ENCODE results near the gene CNN1. TPM values are rescaled to one million over a fixed set of nuclear protein-coding genes. Genes with fewer than 3 reads are reported as not detected.

Gene CNN1
- total RNA-seq, 2 donors from 2014 or later, result 93.3 to 592 TPM

GRCh38 chr19:11581740-11582139 lies 43.1 kb downstream of the CNN1 start:
- H3K27me3 ChIP-seq, result no peaks in the 10 kb centered on the region
- H3K27ac ChIP-seq, result no peak overlapping the region
- TF ChIP-seq CTCF (IDR thresholded peaks at IDR 0.05), result no peak
- no peaks in the 10 kb centered on the region for H3K36me3 ChIP-seq
- DNase-seq (ENCODE audit: low spot score), result no peak
- H3K4me3 ChIP-seq, result no peak overlapping the region
- H3K9me3 ChIP-seq, result no peaks in the 10 kb centered on the region
- peaks cover 0 to 13% of the 10 kb centered on the region in 2 donors for H3K4me1 ChIP-seq

- Histone ChIP-seq H3K4me1 (peaks cover 0 to 6% of the 10 kb centered on the region in 2 donors), H3K4me3 (no peak overlapping the region), H3K36me3 (no peaks in the 10 kb centered on the region), H3K9me3 (no peaks in the 10 kb centered on the region), H3K27ac (no peak overlapping the region), H3K27me3 (no peaks in the 10 kb centered on the region)
- no peak for DNase-seq (ENCODE audit: low spot score)
- TF ChIP-seq CTCF (IDR thresholded peaks at IDR 0.05), result no peak
These were observed 47.7 kb downstream of the CNN1 start for GRCh38 chr19:11586331-11586730.

GRCh38 chr19:11587302-11587974 lies 48.8 kb downstream of the CNN1 start:
- no peaks in the 10 kb centered on the region for H3K36me3 ChIP-seq

GRCh38 chr19:11587975-11588631 lies 49.5 kb downstream of the CNN1 start:
- no peak overlapping the region for H3K27ac ChIP-seq
- no peaks in the 10 kb centered on the region for H3K9me3 ChIP-seq
- no peaks in the 10 kb centered on the region for H3K36me3 ChIP-seq
- TF ChIP-seq CTCF (IDR thresholded peaks at IDR 0.05), result no peak
- peaks cover 0 to 6% of the 10 kb centered on the region in 2 donors for H3K4me1 ChIP-seq
- H3K27me3 ChIP-seq, result no peaks in the 10 kb centered on the region
- H3K4me3 ChIP-seq, result no peak overlapping the region
- DNase-seq (ENCODE audit: low spot score), result no peak

More at GRCh38 chr19:11587302-11587974, 48.8 kb downstream of the CNN1 start:
- Histone ChIP-seq H3K4me3 (no peak overlapping the region), H3K27me3 (no peaks in the 10 kb centered on the region), H3K4me1 (peaks cover 0 to 6% of the 10 kb centered on the region in 2 donors), H3K9me3 (no peaks in the 10 kb centered on the region), H3K27ac (no peak overlapping the region)
- peak; percentile 72 for DNase-seq (ENCODE audit: low spot score)
- peak; percentile 82 to 88 for TF ChIP-seq CTCF (IDR thresholded peaks at IDR 0.05)

GRCh38 chr19:11594084-11594483 lies 55.4 kb downstream of the CNN1 start:
- H3K4me1 ChIP-seq, result peaks cover 0 to 12% of the 10 kb centered on the region in 2 donors
- no peak for TF ChIP-seq CTCF (IDR thresholded peaks at IDR 0.05)
- H3K27me3 ChIP-seq, result no peaks in the 10 kb centered on the region
- no peak overlapping the region for H3K4me3 ChIP-seq
- no peak for DNase-seq (ENCODE audit: low spot score)
- H3K27ac ChIP-seq, result no peak overlapping the region
- no peaks in the 10 kb centered on the region for H3K36me3 ChIP-seq
- H3K9me3 ChIP-seq, result no peaks in the 10 kb centered on the region
